H9 (cell line): Measurements from ENCODE around the gene PREB. TPM values are rescaled to one million over a fixed set of nuclear protein-coding genes. Genes with fewer than 3 reads are reported as not detected.
"Not testable (repeated sequence)": the region's sequence is repeated elsewhere in the genome, so short reads cannot be mapped to it uniquely, and the experiment has no call there.

Experiments
- DNase-seq: peaks from one replicate; pipeline ENCODE4 v3.0.0-alpha.2; 2017
- H2AFZ ChIP-seq: one replicate; pipeline ENCODE4 v1.6.1; 2013; ENCODE audit warnings: mild to moderate bottlenecking, low read length, control low read depth, moderate library complexity
- H2AK5ac ChIP-seq: 2 replicates; pipeline ENCODE4 v1.6.1; 2013; ENCODE audit warnings: low read length, control low read depth, mixed read lengths; ENCODE audit not compliant: insufficient read length
- H2BK120ac ChIP-seq: one replicate; pipeline ENCODE4 v1.6.1; 2013; ENCODE audit warnings: low read depth, mild to moderate bottlenecking, low read length, control low read depth, inconsistent platforms; ENCODE audit not compliant: poor library complexity, severe bottlenecking
- H2BK12ac ChIP-seq: 2 replicates; pipeline ENCODE4 v1.6.1; 2013; ENCODE audit warnings: low read length, control low read depth, mixed read lengths, low read depth; ENCODE audit not compliant: insufficient read length
- H2BK15ac ChIP-seq: 2 replicates; pipeline ENCODE4 v1.6.1; 2013; ENCODE audit warnings: low read depth, low read length, control low read depth
- H2BK20ac ChIP-seq: one replicate; pipeline ENCODE4 v1.6.1; 2013; ENCODE audit warnings: low read depth, mild to moderate bottlenecking, low read length, control low read depth, inconsistent platforms; ENCODE audit not compliant: poor library complexity, severe bottlenecking
- H2BK5ac ChIP-seq: 2 replicates; pipeline ENCODE4 v1.6.1; 2013; ENCODE audit warnings: low read length, control low read depth, mixed read lengths; ENCODE audit not compliant: insufficient read length
- H3K14ac ChIP-seq: 2 replicates; pipeline ENCODE4 v1.6.1; 2013; ENCODE audit warnings: low read length, control low read depth; ENCODE audit not compliant: insufficient read depth
- H3K18ac ChIP-seq: 2 replicates; pipeline ENCODE4 v1.6.1; 2013; ENCODE audit warnings: low read depth, mild to moderate bottlenecking, mixed read lengths, low read length, control low read depth; ENCODE audit not compliant: insufficient read length
- H3K23ac ChIP-seq: 2 replicates; pipeline ENCODE4 v1.6.1; 2013; ENCODE audit warnings: low read length, control low read depth, mixed read lengths, low read depth; ENCODE audit not compliant: insufficient read length
- H3K23me2 ChIP-seq: 2 replicates; pipeline ENCODE4 v1.6.1; 2013; ENCODE audit warnings: low read depth, mild to moderate bottlenecking, mixed read lengths, low read length, control low read depth; ENCODE audit not compliant: insufficient read length, poor library complexity, severe bottlenecking
- H3K27ac ChIP-seq: 2 replicates; pipeline ENCODE4 v1.5.1; 2013; ENCODE audit warnings: low read length, control low read depth, mixed read lengths, low read depth; ENCODE audit not compliant: insufficient read length
- H3K27me3 ChIP-seq: 2 replicates; pipeline ENCODE4 v1.6.1; 2013; ENCODE audit warnings: low read length, control low read depth, inconsistent platforms; ENCODE audit not compliant: insufficient read depth
- H3K4ac ChIP-seq: 2 replicates; pipeline ENCODE4 v1.6.1; 2013; ENCODE audit warnings: low read depth, mild to moderate bottlenecking, control low read depth, inconsistent platforms, low read length, moderate library complexity
- H3K4me1 ChIP-seq: 2 replicates; pipeline ENCODE4 v1.6.1; 2013; ENCODE audit warnings: low read length, control low read depth, inconsistent platforms; ENCODE audit not compliant: insufficient read depth
- H3K4me2 ChIP-seq: 2 replicates; pipeline ENCODE4 v1.6.1; 2013; ENCODE audit warnings: low read length, control low read depth, mixed read lengths; ENCODE audit not compliant: insufficient read length, insufficient read depth
- H3K56ac ChIP-seq: 2 replicates; pipeline ENCODE4 v1.6.1; 2013; ENCODE audit warnings: low read depth, mild to moderate bottlenecking, mixed read lengths, low read length, control low read depth; ENCODE audit not compliant: insufficient read length
- H3K79me1 ChIP-seq: 2 replicates; pipeline ENCODE4 v1.6.1; 2013; ENCODE audit warnings: low read depth, mild to moderate bottlenecking, moderate library complexity, low read length, control low read depth, inconsistent platforms; ENCODE audit not compliant: insufficient read depth, poor library complexity, severe bottlenecking
- H3K79me2 ChIP-seq: 2 replicates; pipeline ENCODE4 v1.6.1; 2013; ENCODE audit warnings: low read length, control low read depth, inconsistent platforms; ENCODE audit not compliant: insufficient read depth
- H3K9ac ChIP-seq: 2 replicates; pipeline ENCODE4 v1.6.1; 2013; ENCODE audit warnings: low read length, control low read depth, mixed read lengths; ENCODE audit not compliant: insufficient read length; ENCODE audit errors: extremely low read depth
- H3K9me3 ChIP-seq: one replicate; pipeline ENCODE4 v1.6.1; 2013; ENCODE audit warnings: low read depth, low read length, inconsistent platforms; ENCODE audit not compliant: control insufficient read depth
- H3T11ph ChIP-seq: one replicate; pipeline ENCODE4 v1.6.1; 2013; ENCODE audit warnings: mild to moderate bottlenecking, low read length, control low read depth, inconsistent platforms
- H4K20me1 ChIP-seq: one replicate; pipeline ENCODE4 v1.6.1; 2013; ENCODE audit not compliant: control insufficient read depth, insufficient read length, insufficient read depth
- H4K5ac ChIP-seq: 2 replicates; pipeline ENCODE4 v1.6.1; 2013; ENCODE audit warnings: low read depth, mild to moderate bottlenecking, mixed read lengths, low read length, control low read depth; ENCODE audit not compliant: insufficient read length
- H4K8ac ChIP-seq: replicated peaks from 2 replicates; pipeline ENCODE4 v1.6.1; 2013; ENCODE audit warnings: low read length, control low read depth, mixed read lengths, low read depth; ENCODE audit not compliant: insufficient read length
- H4K91ac ChIP-seq: 2 replicates; pipeline ENCODE4 v1.6.1; 2013; ENCODE audit warnings: low read depth, mild to moderate bottlenecking, moderate library complexity, mixed read lengths, low read length, control low read depth; ENCODE audit not compliant: insufficient read length
- H3K27ac Mint-ChIP-seq, 3 experiments: 2 replicates in 2 of 3; 3 replicates in 1 of 3; pipeline ENCODE4 v1.8.0; 2020 to 2021; ENCODE audit warnings: mixed read lengths in 3 of 3, mild to moderate bottlenecking in 1 of 3, moderate library complexity in 1 of 3
- H3K27me3 Mint-ChIP-seq: 2 replicates; pipeline ENCODE4 v1.8.0; 2021; ENCODE audit warnings: low read depth, mild to moderate bottlenecking, moderate library complexity, mixed read lengths
- H3K36me3 Mint-ChIP-seq, 3 experiments: 2 replicates in 2 of 3; 3 replicates in 1 of 3; pipeline ENCODE4 v1.8.0; 2020 to 2021; ENCODE audit warnings: low read depth in 3 of 3, mixed read lengths in 3 of 3; ENCODE audit not compliant: insufficient read depth in 1 of 3
- H3K4me1 Mint-ChIP-seq, 2 experiments: 2 replicates each; pipeline ENCODE4 v1.8.0; 2020; ENCODE audit warnings: mixed read lengths in 2 of 2
- H3K4me3 Mint-ChIP-seq, 2 experiments: 2 replicates in 1 of 2; 3 replicates in 1 of 2; pipeline ENCODE4 v1.8.0; 2020 to 2021; ENCODE audit warnings: mild to moderate bottlenecking in 2 of 2, mixed read lengths in 2 of 2, moderate library complexity in 1 of 2
- H3K9me3 Mint-ChIP-seq, 2 experiments: 2 replicates in 1 of 2; 3 replicates in 1 of 2; pipeline ENCODE4 v1.8.0; 2020; ENCODE audit warnings: mild to moderate bottlenecking in 2 of 2, mixed read lengths in 2 of 2, moderate library complexity in 1 of 2
- WGBS: extraction: QIAGEN DNeasy Blood & Tissue Kit; methylation state at CpG from one replicate; pipeline ENCODE4 v1.1.7; 2013; ENCODE audit warnings: missing lambda C conversion rate, low lambda C conversion rate, mixed read lengths; ENCODE audit not compliant: insufficient read length; ENCODE audit errors: extremely low coverage; 5-methylcytosine and 5-hydroxymethylcytosine counted together
- total RNA-seq: library from RNA; stranded (reverse); gene quantifications from 2 replicates; pipeline ENCODE4 v1.2.1, GENCODE V29; 2021
- TF ChIP-seq, protein P1 (sequence below): fragments of 200-600 bp; sonication (generic); conservative IDR thresholded peaks from 3 replicates; pipeline ENCODE4 v1.8.0; 2021; ENCODE audit warnings: antibody characterized with exemption, mild to moderate bottlenecking

PREB gene
- total RNA-seq, 1 experiment from 2014 or later = 43.6 TPM

DNA sequence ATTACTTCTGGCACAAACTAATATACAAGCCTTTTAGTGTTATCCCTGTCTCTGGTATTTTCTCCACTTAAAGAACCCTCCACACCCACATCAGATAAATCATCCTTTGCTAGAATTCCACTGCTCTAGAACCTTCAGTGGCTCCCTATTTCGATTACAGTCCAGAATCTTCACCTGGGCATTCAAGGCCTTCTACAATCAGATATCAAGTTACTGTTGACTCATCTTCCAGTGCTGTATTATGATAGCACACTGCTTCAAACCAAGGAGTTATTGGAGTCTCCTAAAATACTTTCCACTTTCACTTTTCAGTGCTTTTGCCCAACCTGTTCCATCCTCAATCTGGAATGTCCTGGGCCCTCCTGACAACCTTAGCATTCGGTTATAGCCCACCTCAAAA lies 18.9 kb downstream of the PREB start:
- H4K91ac ChIP-seq = no peak overlapping the region
- DNase-seq = no peak
- no peak overlapping the region for H3K9ac ChIP-seq
- no peaks in the 10 kb centered on the region for H3K79me1 ChIP-seq
- H3K4me1 Mint-ChIP-seq = peaks cover 8 to 16% of the 10 kb centered on the region in 2 experiments
- H2BK20ac ChIP-seq = no peak overlapping the region
- no peak overlapping the region for H3K23ac ChIP-seq
- H4K5ac ChIP-seq = no peak overlapping the region
- H3K56ac ChIP-seq = no peak overlapping the region
- no CpG with 5 or more reads among the region's 2 CpGs for WGBS
- H3T11ph ChIP-seq = no peak overlapping the region
- peaks cover 7% of the 10 kb centered on the region; the same call in 1 of the 2 replicates for H3K27me3 ChIP-seq
- no peaks in the 10 kb centered on the region; a peak in 3 of 7 replicates for H3K36me3 Mint-ChIP-seq
- H4K20me1 ChIP-seq = no peaks in the 10 kb centered on the region
- H2BK12ac ChIP-seq = no peak overlapping the region
- H3K27me3 Mint-ChIP-seq = peaks cover 37% of the 10 kb centered on the region
- no peak overlapping the region for H3K14ac ChIP-seq
- H3K23me2 ChIP-seq = peaks cover 8% of the 10 kb centered on the region
- no peak overlapping the region for H3K18ac ChIP-seq
- no peak overlapping the region for H2BK5ac ChIP-seq
- no peak overlapping the region for H2AK5ac ChIP-seq
- no peak overlapping the region for H2BK120ac ChIP-seq
- H3K4me3 Mint-ChIP-seq = no peak overlapping the region
- H3K4ac ChIP-seq = no peak overlapping the region
- TF ChIP-seq, protein P1, sequence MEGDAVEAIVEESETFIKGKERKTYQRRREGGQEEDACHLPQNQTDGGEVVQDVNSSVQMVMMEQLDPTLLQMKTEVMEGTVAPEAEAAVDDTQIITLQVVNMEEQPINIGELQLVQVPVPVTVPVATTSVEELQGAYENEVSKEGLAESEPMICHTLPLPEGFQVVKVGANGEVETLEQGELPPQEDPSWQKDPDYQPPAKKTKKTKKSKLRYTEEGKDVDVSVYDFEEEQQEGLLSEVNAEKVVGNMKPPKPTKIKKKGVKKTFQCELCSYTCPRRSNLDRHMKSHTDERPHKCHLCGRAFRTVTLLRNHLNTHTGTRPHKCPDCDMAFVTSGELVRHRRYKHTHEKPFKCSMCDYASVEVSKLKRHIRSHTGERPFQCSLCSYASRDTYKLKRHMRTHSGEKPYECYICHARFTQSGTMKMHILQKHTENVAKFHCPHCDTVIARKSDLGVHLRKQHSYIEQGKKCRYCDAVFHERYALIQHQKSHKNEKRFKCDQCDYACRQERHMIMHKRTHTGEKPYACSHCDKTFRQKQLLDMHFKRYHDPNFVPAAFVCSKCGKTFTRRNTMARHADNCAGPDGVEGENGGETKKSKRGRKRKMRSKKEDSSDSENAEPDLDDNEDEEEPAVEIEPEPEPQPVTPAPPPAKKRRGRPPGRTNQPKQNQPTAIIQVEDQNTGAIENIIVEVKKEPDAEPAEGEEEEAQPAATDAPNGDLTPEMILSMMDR = no peak
- H3K9me3 ChIP-seq = no peaks in the 10 kb centered on the region
- H3K27ac Mint-ChIP-seq = no peak overlapping the region
- H3K4me2 ChIP-seq = no peak overlapping the region
- H3K79me2 ChIP-seq = no peaks in the 10 kb centered on the region
- H2AFZ ChIP-seq = no peak overlapping the region
- no peak overlapping the region for H4K8ac ChIP-seq
- no peak overlapping the region for H3K27ac ChIP-seq
- no peaks in the 10 kb centered on the region; a peak in 1 of 5 replicates for H3K9me3 Mint-ChIP-seq
- no peak overlapping the region for H2BK15ac ChIP-seq
- peaks cover 2% of the 10 kb centered on the region for H3K4me1 ChIP-seq

DNA sequence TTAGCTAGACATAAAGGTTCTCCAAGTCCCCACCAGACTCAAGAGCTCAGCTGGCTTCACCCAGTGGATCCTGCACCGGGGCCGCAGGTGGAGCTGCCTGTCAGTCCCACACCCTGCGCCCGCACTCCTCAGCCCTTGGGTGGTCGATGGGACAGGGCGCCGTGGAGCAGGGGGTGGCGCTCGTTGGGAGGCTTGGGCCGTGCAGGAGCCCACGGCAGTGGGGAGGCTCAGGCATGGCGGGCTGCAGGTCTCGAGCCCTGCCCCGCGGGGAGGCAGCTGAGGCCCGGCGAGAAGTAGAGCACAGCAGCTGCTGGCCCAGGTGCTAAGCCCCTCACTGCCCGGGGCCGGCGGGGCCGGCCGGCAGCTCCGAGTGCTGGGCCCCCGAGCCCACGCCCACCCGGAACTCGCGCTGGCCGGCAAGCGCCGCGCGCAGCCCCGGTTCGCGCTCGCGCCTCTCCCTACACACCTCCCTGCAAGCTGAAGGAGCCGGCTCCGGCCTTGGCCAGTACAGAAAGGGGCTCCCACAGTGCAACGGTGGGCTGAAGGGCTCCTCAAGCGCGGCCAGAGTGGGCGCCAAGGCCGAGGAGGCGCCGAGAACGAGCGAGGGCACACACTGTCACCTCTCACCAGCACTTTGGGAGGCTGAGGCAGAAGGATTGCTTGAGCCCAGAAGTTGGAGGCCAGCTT lies 22.9 kb downstream of the PREB start:
- H3K27me3 Mint-ChIP-seq, H3K4me1 Mint-ChIP-seq, H3K4me2 ChIP-seq, H2BK5ac ChIP-seq, H3K9me3 ChIP-seq, H3K27ac ChIP-seq, H3K4ac ChIP-seq, H2AFZ ChIP-seq, H3K79me1 ChIP-seq, H4K91ac ChIP-seq, H3K9me3 Mint-ChIP-seq, H3T11ph ChIP-seq, H3K23ac ChIP-seq, H2BK12ac ChIP-seq, H3K4me1 ChIP-seq, H2BK15ac ChIP-seq, H3K23me2 ChIP-seq, H2BK120ac ChIP-seq, DNase-seq, H3K18ac ChIP-seq, H3K4me3 Mint-ChIP-seq, H3K27me3 ChIP-seq, H3K56ac ChIP-seq, H3K9ac ChIP-seq, H3K79me2 ChIP-seq, H3K27ac Mint-ChIP-seq, H4K5ac ChIP-seq, H2BK20ac ChIP-seq, H2AK5ac ChIP-seq, H4K20me1 ChIP-seq, H4K8ac ChIP-seq, H3K14ac ChIP-seq, H3K36me3 Mint-ChIP-seq: not testable (repeated sequence)
- WGBS = no CpG with 5 or more reads among the region's 49 CpGs
